PC-9 (cell line): ENCODE data around the gene TRIM71. TPM values are rescaled to one million over a fixed set of nuclear protein-coding genes. Genes with fewer than 3 reads are reported as not detected.

Experiments
- BruUV-seq: library from RNA; stranded (reverse); fragments of 400-500 nt; replicated peaks from 2 replicates; lab custom pipeline; 2021; lab: Mats Ljungman, UMichigan
- CTCF ChIA-PET: fragments of 300-600 bp; sonication (Branson Sonifier 250); formaldehyde crosslinking; loops from one replicate; lab custom pipeline; 2022; ENCODE audit warnings: antibody characterized with exemption; lab: Charles Lee
- POLR2A ChIA-PET: fragments of 300-600 bp; sonication (Branson Sonifier 250); formaldehyde crosslinking; loops from one replicate; lab custom pipeline; 2022; ENCODE audit warnings: antibody characterized with exemption; ENCODE audit not compliant: unreplicated experiment; lab: Charles Lee
- DNase-seq, 2 experiments: peaks; one replicate each; pipeline versions ENCODE4 v3.0.0 to v3.0.0-alpha.2; 2015 to 2022; ENCODE audit warnings: mixed read lengths in 1 of 2
- H2AFZ ChIP-seq: fragments of 200-600 bp; sonication (generic); 2 replicates; pipeline ENCODE4 v1.8.1; 2017; ENCODE audit warnings: antibody characterized with exemption
- H3F3A ChIP-seq: fragments of 200-600 bp; sonication (generic); 2 replicates; pipeline ENCODE4 v1.8.1; 2017; ENCODE audit warnings: antibody characterized with exemption, mild to moderate bottlenecking, low read depth; ENCODE audit not compliant: insufficient read depth
- H3K27ac ChIP-seq: fragments of 200-600 bp; sonication (generic); 2 replicates; pipeline ENCODE4 v1.6.1; 2016; ENCODE audit warnings: mixed run types
- H3K27me3 ChIP-seq: fragments of 200-600 bp; sonication (generic); 2 replicates; pipeline ENCODE4 v1.6.1; 2016; ENCODE audit warnings: low read depth, mixed run types; ENCODE audit not compliant: insufficient read depth
- H3K36me3 ChIP-seq: fragments of 200-600 bp; sonication (generic); 2 replicates; pipeline ENCODE4 v1.6.1; 2016; ENCODE audit warnings: low read depth, mixed run types
- H3K4me1 ChIP-seq: fragments of 200-600 bp; sonication (generic); replicated peaks from 2 replicates; pipeline ENCODE4 v1.6.1; 2016; ENCODE audit warnings: mixed run types; ENCODE audit not compliant: insufficient read depth
- H3K4me2 ChIP-seq: fragments of 200-600 bp; sonication (generic); 2 replicates; pipeline ENCODE4 v1.6.1; 2017; ENCODE audit warnings: mixed run types
- H3K4me3 ChIP-seq: fragments of 200-600 bp; sonication (generic); 2 replicates; pipeline ENCODE4 v1.6.1; 2016; ENCODE audit warnings: mixed run types
- H3K79me2 ChIP-seq: fragments of 200-600 bp; sonication (generic); 2 replicates; pipeline ENCODE4 v1.6.1; 2017; ENCODE audit warnings: low read depth, mixed run types
- H3K9me2 ChIP-seq: fragments of 200-600 bp; sonication (generic); 2 replicates; pipeline ENCODE4 v1.8.1; 2017; ENCODE audit warnings: mild to moderate bottlenecking; ENCODE audit not compliant: insufficient read depth
- H3K9me3 ChIP-seq: fragments of 200-600 bp; sonication (generic); 2 replicates; pipeline ENCODE4 v1.8.1; 2016; ENCODE audit warnings: low read depth; ENCODE audit not compliant: insufficient read depth
- H4K20me1 ChIP-seq: fragments of 200-600 bp; sonication (generic); 2 replicates; pipeline ENCODE4 v1.8.1; 2017; ENCODE audit not compliant: insufficient read depth
- EZH2 ChIP-seq: fragments of 200-600 bp; sonication (generic); IDR thresholded peaks from 2 replicates; pipeline ENCODE4 v1.8.0; 2017; ENCODE audit warnings: antibody characterized with exemption, low read depth
- intact Hi-C: fragments of 100-400 bp; cut with micrococcal nuclease; formaldehyde crosslinking; loops from one replicate; pipeline ENCODE4 v1.10.0; 2022; ENCODE audit not compliant: unreplicated experiment
- total RNA-seq: library from RNA; stranded (reverse); gene quantifications from 2 replicates; pipeline ENCODE4 v1.2.3, GENCODE V29; 2021
- TF ChIP-seq, protein P1 (sequence below): fragments of 200-600 bp; sonication (generic); conservative IDR thresholded peaks from 2 replicates; pipeline ENCODE4 v1.6.1; 2017; ENCODE audit warnings: mixed run types, antibody characterized with exemption, mild to moderate bottlenecking, moderate library complexity

Gene TRIM71
- total RNA-seq, 1 experiment from 2014 or later = not detected

DNA sequence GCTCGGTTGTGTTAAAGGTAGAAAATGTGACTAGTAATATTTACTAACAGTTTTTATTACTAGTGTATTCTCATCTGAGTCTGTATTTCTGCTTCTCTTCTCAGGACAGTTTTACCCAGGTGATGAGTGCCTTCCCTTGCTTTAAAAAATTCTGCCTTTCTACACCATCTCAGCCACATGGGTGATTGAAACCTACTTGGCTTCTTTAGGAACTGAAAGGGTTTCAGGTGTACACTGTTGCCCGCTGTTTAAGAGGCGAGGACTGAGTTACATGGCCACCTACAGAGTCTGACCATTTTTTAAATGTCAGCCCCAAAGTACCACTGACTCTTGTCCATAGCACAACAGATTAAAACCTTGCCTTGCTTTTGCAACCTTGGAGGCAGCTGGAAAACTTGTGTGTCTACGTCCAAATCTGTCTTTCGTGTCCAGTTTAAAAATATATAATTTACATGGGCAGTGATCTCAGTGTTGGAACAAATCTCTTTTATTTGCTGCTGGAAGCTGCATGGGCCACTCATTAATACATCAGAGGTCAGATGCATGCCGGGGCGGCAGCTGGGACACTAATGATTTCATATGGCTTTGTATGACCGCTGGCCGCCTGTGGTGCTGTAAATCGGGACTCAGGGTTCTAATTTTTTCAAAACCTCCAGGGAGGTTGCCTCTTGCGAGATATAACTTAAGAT lies 44.6 kb downstream of the TRIM71 start:
- H4K20me1 ChIP-seq = no peaks in the 10 kb centered on the region
- ChIA-PET CTCF (interaction anchor here (0.6 kb wide), 1 partner anchor 41 kb away, joined by 5 read pairs; no protein-coding TSS in a partner anchor), POLR2A (no interaction called here)
- H3K9me3 ChIP-seq = no peaks in the 10 kb centered on the region
- no TSS peak for BruUV-seq
- DNase-seq = no peak
- no peaks in the 10 kb centered on the region for H3K79me2 ChIP-seq
- no peaks in the 10 kb centered on the region for H3F3A ChIP-seq
- TF ChIP-seq, protein P1, sequence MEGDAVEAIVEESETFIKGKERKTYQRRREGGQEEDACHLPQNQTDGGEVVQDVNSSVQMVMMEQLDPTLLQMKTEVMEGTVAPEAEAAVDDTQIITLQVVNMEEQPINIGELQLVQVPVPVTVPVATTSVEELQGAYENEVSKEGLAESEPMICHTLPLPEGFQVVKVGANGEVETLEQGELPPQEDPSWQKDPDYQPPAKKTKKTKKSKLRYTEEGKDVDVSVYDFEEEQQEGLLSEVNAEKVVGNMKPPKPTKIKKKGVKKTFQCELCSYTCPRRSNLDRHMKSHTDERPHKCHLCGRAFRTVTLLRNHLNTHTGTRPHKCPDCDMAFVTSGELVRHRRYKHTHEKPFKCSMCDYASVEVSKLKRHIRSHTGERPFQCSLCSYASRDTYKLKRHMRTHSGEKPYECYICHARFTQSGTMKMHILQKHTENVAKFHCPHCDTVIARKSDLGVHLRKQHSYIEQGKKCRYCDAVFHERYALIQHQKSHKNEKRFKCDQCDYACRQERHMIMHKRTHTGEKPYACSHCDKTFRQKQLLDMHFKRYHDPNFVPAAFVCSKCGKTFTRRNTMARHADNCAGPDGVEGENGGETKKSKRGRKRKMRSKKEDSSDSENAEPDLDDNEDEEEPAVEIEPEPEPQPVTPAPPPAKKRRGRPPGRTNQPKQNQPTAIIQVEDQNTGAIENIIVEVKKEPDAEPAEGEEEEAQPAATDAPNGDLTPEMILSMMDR = no peak
- TF ChIP-seq EZH2 = no peak
- H3K27me3 ChIP-seq = no peaks in the 10 kb centered on the region
- H3K9me2 ChIP-seq = no peaks in the 10 kb centered on the region
- no peaks in the 10 kb centered on the region for H3K36me3 ChIP-seq
- no peak overlapping the region for H3K4me3 ChIP-seq
- no peak overlapping the region for H3K27ac ChIP-seq
- peaks cover 4% of the 10 kb centered on the region; the same call in 1 of the 2 replicates for H3K4me1 ChIP-seq
- intact Hi-C loops = no loop called here
- no peak overlapping the region for H2AFZ ChIP-seq
- H3K4me2 ChIP-seq = no peak overlapping the region

DNA sequence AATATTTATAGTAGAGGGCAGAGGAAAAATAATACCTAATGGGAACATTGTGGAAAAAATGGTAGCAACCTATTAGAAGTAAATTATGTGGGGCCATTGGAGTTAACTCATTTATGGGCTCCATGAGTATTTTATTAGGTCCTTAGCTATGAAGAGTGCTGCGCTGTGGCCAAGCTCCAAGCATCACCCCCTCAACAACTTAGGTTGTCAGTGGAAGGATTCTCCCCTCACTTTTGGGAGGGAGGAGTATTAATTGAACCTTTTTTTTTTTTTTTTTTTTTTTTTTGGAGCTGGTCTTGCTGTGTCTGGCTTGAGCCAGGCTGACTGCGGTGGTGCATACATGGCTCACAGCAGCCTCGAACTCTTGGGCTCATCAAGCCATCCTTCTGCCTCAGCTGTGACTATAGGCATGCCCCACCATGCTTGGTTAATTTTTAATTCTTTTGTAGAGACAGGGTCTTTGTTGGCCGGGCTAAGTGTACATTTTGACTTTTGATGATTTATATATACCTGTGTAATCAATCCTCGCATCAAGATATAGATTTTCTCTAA lies 45.2 kb downstream of the TRIM71 start:
- ChIA-PET POLR2A (no interaction called here), CTCF (interaction anchor here (0.6 kb wide), 2 partner anchors 40 to 41 kb away, joined by 5 read pairs; no protein-coding TSS in a partner anchor)
- peaks cover 4% of the 10 kb centered on the region; the same call in 1 of the 2 replicates for H3K4me1 ChIP-seq
- H3K9me2 ChIP-seq = no peaks in the 10 kb centered on the region
- BruUV-seq = no TSS peak
- intact Hi-C loops = no loop called here
- no peak overlapping the region for H3K4me3 ChIP-seq
- no peaks in the 10 kb centered on the region for H3K79me2 ChIP-seq
- H3K4me2 ChIP-seq = no peak overlapping the region
- no peaks in the 10 kb centered on the region for H4K20me1 ChIP-seq
- no peak overlapping the region for H3K27ac ChIP-seq
- no peak for DNase-seq
- no peaks in the 10 kb centered on the region for H3K27me3 ChIP-seq
- no peak for TF ChIP-seq EZH2
- TF ChIP-seq, protein P1 = no peak
- no peaks in the 10 kb centered on the region for H3K36me3 ChIP-seq
- no peaks in the 10 kb centered on the region for H3K9me3 ChIP-seq
- no peak overlapping the region for H2AFZ ChIP-seq
- H3F3A ChIP-seq = no peaks in the 10 kb centered on the region

DNA sequence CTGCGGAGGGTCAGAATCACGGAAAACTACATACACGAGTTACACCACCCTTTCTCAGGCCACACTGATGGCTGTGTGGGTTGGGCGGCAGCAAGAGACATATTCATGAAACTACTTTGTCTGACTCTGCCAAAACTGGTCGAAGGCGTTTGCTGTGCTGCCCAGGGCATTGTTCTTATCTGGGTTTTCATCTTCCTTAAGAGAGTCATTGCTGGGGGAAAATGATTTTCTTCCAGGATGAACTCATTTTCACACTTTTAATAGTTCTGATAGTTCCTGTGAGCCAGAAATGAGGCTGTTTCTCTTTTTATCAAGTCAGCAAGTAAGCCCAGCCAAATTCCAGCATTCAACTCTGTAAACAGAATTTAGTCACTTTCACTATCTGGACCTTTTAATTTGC lies 47.6 kb downstream of the TRIM71 start:
- ChIA-PET CTCF (no interaction called here), POLR2A (no interaction called here)
- Histone ChIP-seq H3K27ac (no peak overlapping the region), H4K20me1 (no peaks in the 10 kb centered on the region), H3K4me2 (peak overlapping the region; percentile 22; the same call in 1 of the 2 replicates), H3K79me2 (no peaks in the 10 kb centered on the region), H3K9me3 (no peaks in the 10 kb centered on the region), H3F3A (no peaks in the 10 kb centered on the region), H3K36me3 (no peaks in the 10 kb centered on the region), H3K9me2 (no peaks in the 10 kb centered on the region), H3K4me1 (peaks cover 4% of the 10 kb centered on the region; the same call in 1 of the 2 replicates), H3K4me3 (no peak overlapping the region), H3K27me3 (no peaks in the 10 kb centered on the region), H2AFZ (no peak overlapping the region)
- TF ChIP-seq, protein P1 = no peak
- TF ChIP-seq EZH2 = no peak
- intact Hi-C loops = no loop called here
- peak; percentile 34 to 68 for DNase-seq
- BruUV-seq = no TSS peak
